ENCODE data around the gene FGD5.

Gene FGD5

DNA sequence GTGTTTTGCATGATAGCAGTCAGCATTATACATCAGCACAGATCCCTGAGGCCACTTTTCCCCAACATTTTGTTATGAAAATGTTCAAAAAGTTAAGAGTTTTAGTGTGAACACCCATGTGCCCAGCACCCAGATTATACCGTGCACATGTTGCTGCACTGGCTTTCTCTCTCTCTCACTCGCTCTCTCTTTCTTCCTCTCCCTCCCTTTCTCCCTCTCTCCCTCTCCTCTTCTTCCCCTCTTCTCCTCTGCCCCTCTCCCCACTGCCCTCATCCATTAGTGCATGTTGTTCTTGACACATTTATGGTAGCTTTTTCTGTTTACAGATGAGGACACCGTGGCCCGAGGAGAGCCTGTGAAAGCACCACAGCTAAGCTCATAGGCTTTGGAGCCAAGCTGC is 7.3 kb downstream of the FGD5 start:
- no peak for DNase-seq (ENCODE audit: low read depth in 2 of 3, low spot score in 2 of 3)

DNA sequence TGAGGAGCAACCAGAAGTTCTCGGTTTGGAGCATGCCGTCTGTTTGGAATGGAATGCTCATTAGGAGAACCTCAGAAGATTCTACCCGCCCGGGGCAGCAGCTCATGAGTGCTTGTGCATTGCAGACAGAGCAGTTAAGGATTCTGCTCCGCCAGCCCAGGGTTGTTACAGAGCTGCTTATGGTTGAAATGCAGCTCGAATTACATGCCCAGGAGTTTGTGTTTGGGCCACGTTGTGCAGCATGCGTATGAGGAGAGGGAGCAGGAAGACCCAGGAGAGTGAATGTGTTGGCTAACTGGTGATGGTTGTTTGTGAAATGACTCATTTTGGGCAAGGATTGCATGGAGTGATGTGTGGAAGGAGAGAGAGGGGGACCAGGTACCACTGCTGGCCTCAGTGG is 9.0 kb downstream of the FGD5 start:
- DNase-seq (ENCODE audit: low read depth in 2 of 3, low spot score in 2 of 3), result no peak

GRCh38 chr3:14829811-14830210 is 11.0 kb downstream of the FGD5 start:
- no peak for DNase-seq (ENCODE audit: low read depth in 2 of 3, low spot score in 2 of 3)

DNA sequence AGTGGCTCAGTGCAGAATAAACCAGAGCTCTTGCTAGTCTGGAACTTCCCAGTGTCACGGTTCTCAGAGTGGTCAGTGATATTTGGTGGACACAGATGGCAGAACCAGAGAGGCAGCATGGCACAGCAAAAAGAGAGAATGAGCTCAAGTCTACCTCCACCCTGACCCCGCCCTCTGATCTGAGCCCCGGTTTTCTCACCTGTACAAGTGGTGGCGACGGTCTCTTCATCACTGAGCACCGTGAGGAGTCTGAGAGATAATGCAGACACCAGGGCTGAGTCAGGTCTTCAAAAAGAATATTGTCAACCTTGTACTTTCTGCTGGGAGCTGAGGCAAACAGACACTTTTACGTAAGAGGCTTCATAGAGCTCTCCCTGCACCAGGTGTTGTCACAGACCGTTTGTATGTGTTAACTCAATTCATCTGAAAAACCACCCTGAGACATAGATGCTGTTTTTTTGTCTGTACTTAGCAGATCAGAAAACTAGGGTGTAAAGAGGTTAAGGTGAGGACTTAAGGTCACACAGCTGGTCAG is 13.2 kb downstream of the FGD5 start:
- no peak for DNase-seq (ENCODE audit: low read depth in 2 of 3, low spot score in 2 of 3)

- DNase-seq (ENCODE audit: low read depth in 2 of 3, low spot score in 2 of 3), result no peak
These were observed 14.4 kb downstream of the FGD5 start for GRCh38 chr3:14832975-14833722.

DNA sequence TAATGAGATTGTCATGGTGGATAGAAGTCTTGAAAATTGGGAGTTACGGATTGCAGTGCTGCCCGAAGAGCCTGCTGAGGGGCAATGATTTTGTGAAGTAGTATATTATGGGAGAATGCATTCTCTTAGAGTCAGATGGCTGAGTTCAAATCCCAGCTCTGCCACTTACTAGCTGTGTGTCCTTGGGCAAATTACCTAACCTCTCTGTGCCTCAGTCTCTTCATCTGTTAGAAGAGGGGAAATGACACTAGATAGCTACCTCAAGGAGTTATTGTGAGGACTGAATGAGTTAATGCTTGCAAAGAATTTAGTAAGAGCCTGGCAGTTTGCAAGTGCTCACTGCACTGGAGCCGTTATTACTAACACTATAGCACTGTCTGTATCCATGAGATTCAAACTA is 15.4 kb downstream of the FGD5 start:
- no peak for DNase-seq (ENCODE audit: low read depth in 2 of 3, low spot score in 2 of 3)

DNA sequence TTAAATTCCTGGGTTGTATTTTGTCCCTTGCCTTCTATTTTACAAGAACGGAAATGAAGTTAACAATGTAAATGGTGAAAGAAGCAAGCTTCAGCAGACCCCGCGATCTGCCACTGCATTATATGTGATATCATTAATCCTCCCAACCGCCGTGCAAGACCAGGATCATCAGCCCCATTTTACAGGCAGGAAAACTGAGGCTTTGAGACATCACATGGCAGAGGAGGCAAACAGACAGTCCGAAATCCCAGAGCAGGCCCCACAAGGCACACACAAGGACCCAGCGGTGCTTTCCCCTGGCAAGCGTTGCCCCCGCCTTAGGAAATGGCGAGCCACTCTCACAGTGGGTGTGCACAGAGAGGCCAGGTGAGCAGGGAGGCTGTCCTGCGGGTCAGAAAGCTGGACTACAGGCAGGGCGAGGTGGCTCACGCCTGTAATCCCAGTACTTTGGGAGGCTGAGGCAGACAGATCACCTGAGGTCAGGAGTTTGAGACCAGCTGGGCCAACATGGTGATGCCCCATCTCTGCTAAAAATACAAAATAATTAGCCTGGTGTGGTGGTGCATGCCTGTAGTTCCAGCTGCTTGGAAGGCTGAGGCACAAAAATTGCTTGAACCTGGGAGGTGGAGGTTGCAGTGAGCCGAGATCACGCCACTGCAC is 16.2 kb downstream of the FGD5 start:
- no peak for DNase-seq (ENCODE audit: low read depth in 2 of 3, low spot score in 2 of 3)

DNA sequence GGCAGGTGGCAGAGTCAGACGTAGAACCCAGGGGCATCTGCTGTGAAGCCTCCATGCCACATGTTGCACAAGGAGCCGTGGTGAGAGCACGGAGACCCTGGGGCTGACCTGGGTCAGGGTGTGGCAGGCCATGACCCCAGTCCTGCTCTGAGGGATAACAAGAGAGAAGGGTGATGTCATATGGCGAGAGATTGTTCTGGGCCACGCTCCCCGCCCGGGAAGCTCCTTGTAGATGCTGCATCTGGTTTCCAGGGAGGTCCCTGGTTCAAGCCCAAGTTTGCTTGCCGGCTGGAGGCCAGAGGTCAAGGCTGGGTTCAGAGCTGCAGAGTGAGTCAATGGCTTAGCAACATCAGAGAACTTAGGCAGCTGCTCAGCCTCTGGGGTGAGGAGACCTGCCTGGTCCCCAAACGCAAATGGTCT is 17.3 kb downstream of the FGD5 start:
- no peak for DNase-seq (ENCODE audit: low read depth in 2 of 3, low spot score in 2 of 3)

DNA sequence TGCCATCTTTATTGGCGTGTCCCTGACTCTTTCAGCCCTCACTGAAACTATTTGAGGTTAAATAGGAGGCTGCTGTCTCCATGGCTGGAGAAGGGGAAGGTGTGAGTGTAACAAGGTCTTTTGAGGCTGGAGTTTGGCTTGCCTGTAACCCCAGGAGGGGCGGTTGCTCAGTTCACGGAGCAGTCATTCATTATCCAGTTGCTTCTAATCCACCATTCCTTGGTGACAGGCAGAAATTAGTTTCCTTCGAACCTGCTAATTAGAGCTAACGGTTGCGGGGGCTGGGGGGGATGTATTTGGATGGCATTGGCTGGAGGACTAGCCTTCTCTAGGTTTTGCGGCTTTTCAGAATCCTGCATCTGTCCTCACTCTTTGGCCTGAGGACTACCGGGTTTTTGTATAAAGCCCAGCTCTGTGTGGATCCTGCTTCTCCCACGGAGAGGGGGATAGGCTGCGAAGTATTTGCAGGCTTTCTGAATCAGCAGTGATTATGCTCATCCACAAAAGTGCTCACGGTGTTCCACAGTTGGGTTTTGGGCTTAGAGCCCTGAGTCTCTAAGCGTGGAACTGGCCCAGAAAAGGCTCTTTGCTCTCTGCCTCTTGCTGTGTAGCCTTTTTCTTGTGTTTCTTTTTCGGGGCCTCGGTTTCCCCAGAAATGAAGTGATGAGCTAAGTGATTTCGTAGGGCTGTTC is 18.6 kb downstream of the FGD5 start:
- DNase-seq (ENCODE audit: low read depth in 2 of 3, low spot score in 2 of 3), result no peak

GRCh38 chr3:14837878-14838258 is 19.1 kb downstream of the FGD5 start:
- DNase-seq (ENCODE audit: low read depth in 2 of 3, low spot score in 2 of 3), result no peak

- no peak for DNase-seq (ENCODE audit: low read depth in 2 of 3, low spot score in 2 of 3)
These were observed 20.5 kb downstream of the FGD5 start for GRCh38 chr3:14839236-14839635.

- no peak for DNase-seq (ENCODE audit: low read depth in 2 of 3, low spot score in 2 of 3)
These were observed 23.1 kb downstream of the FGD5 start for GRCh38 chr3:14841836-14842235.

- DNase-seq (ENCODE audit: low read depth in 2 of 3, low spot score in 2 of 3), result no peak
These were observed 23.5 kb downstream of the FGD5 start for GRCh38 chr3:14842277-14842676.

GRCh38 chr3:14843321-14843720 is 24.6 kb downstream of the FGD5 start:
- no peak for DNase-seq (ENCODE audit: low read depth in 2 of 3, low spot score in 2 of 3)

- DNase-seq (ENCODE audit: low read depth in 2 of 3, low spot score in 2 of 3), result no peak
These were observed 25.8 kb downstream of the FGD5 start for GRCh38 chr3:14844386-14845170.

GRCh38 chr3:14845180-14845579 is 26.4 kb downstream of the FGD5 start:
- DNase-seq (ENCODE audit: low read depth in 2 of 3, low spot score in 2 of 3), result no peak

GRCh38 chr3:14845826-14846225 is 27.1 kb downstream of the FGD5 start:
- no peak for DNase-seq (ENCODE audit: low read depth in 2 of 3, low spot score in 2 of 3)

DNA sequence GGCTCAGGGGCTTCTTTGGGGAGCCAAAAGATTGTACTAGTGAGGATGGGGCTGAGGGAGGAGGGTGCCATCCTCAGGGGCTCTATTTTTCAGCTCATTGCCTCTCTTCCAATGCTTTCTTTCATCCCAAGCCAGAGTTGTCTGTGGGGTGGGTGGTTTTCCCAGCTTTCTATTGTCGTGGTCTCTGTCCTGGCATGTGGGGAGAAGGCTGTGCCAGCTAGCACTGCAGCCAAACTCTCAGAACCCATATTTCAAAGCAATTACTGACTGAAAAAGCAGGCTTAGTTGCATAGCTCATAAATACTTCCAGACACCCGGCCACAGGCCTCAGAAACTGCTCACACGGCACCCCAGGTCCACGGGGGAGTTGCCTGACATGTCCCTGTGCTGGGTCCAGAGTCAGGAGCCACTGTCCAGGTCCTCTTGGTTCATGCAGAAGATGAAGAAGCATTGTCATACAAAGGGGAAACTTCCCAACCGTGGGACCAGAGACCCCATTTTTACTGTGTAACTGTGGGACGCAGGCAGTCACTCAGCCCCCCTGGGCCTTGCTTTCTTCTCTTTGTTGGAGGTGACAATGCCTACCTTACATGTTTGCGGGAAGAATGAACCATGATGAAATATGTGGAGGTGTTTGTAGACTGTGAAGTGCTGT is 27.6 kb downstream of the FGD5 start:
- DNase-seq (ENCODE audit: low read depth in 2 of 3, low spot score in 2 of 3), result no peak

GRCh38 chr3:14847613-14848541 is 29.1 kb downstream of the FGD5 start:
- no peak for DNase-seq (ENCODE audit: low read depth in 2 of 3, low spot score in 2 of 3)

GRCh38 chr3:14848906-14849305 is 30.1 kb downstream of the FGD5 start:
- DNase-seq (ENCODE audit: low read depth in 2 of 3, low spot score in 2 of 3), result no peak

Data from activated CD8-positive, alpha-beta memory T cell treated with anti-CD3 and anti-CD28 coated beads for 48 hours (primary cell).